HEK293T (cell line): ENCODE data around the gene SLC30A7.

Experiments
- CTCF ChIA-PET: fragments of 350-600 bp; formaldehyde crosslinking; extraction: SDS; loops from one replicate; lab custom pipeline; 2021; ENCODE audit warnings: antibody characterized with exemption, inconsistent platforms; lab: Yijun Ruan, JAX
- POLR2A ChIA-PET: fragments of 350-600 bp; formaldehyde crosslinking; extraction: SDS; loops from one replicate; lab custom pipeline; 2020; ENCODE audit warnings: antibody characterized with exemption, inconsistent platforms; lab: Yijun Ruan, JAX
- DNase-seq: peaks from one replicate; pipeline ENCODE4 v3.0.0; 2012; ENCODE audit warnings: mixed read lengths; ENCODE audit errors: extremely low spot score
- ARNT ChIP-seq: fragments of 450-650 bp; IDR thresholded peaks from 2 replicates; pipeline ENCODE4 v1.6.1; 2017; ENCODE audit warnings: mild to moderate bottlenecking
- BHLHE40 ChIP-seq: fragments of 450-650 bp; IDR thresholded peaks from 2 replicates; pipeline ENCODE4 v1.6.1; 2016; ENCODE audit warnings: mild to moderate bottlenecking, moderate library complexity, borderline replicate concordance
- CTBP1 ChIP-seq: fragments of 450-650 bp; IDR thresholded peaks from 2 replicates; pipeline ENCODE4 v1.6.1; 2016; ENCODE audit warnings: borderline replicate concordance
- ELF4 ChIP-seq: fragments of 450-650 bp; IDR thresholded peaks from 2 replicates; pipeline ENCODE4 v1.6.1; 2017; ENCODE audit warnings: antibody characterized with exemption
- FOXK2 ChIP-seq: fragments of 450-650 bp; IDR thresholded peaks from 2 replicates; pipeline ENCODE4 v1.6.1; 2016; ENCODE audit warnings: mild to moderate bottlenecking
- FOXM1 ChIP-seq: fragments of 450-650 bp; IDR thresholded peaks from 2 replicates; pipeline ENCODE4 v1.6.1; 2017; ENCODE audit warnings: mild to moderate bottlenecking, borderline replicate concordance
- L3MBTL2 ChIP-seq: fragments of 450-650 bp; conservative IDR thresholded peaks from 2 replicates; pipeline ENCODE4 v1.6.1; 2016; ENCODE audit warnings: mild to moderate bottlenecking
- NFRKB ChIP-seq: fragments of 450-650 bp; IDR thresholded peaks from 2 replicates; pipeline ENCODE4 v1.6.1; 2016; ENCODE audit warnings: mild to moderate bottlenecking, moderate library complexity
- PKNOX1 ChIP-seq: fragments of 450-650 bp; IDR thresholded peaks from 2 replicates; pipeline ENCODE4 v1.6.1; 2016
- SP1 ChIP-seq: fragments of 450-650 bp; IDR thresholded peaks from 2 replicates; pipeline ENCODE4 v1.6.1; 2017
- SUZ12 ChIP-seq: fragments of 450-650 bp; IDR thresholded peaks from 2 replicates; pipeline ENCODE4 v1.6.1; 2016; ENCODE audit warnings: mild to moderate bottlenecking
- TARDBP ChIP-seq: fragments of 450-650 bp; IDR thresholded peaks from 2 replicates; pipeline ENCODE4 v1.6.1; 2016
- ZNF384 ChIP-seq: fragments of 450-650 bp; IDR thresholded peaks from 2 replicates; pipeline ENCODE4 v1.6.1; 2016

Gene SLC30A7

DNA sequence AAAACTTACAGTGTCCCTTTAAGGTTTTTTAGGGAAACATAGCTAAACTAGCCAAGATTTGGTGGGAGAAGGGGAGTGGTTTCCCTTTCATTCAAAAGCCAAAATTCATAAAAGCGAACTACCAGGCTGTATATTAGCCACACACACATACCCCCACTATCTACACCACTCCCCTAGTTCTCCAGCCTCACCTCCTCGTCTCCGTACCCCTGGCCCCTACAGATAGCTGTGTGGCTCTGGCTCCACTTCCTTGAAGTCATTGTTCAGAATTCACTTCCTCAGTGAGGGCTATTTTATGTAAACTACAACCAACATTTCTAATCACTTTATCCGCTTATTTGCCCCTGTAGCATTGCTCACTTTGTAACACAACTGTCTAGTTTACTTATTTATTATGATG, 135.0 kb downstream of the SLC30A7 start:
- TF ChIP-seq ELF4 (no peak), SP1 (no peak), FOXK2 (no peak), L3MBTL2 (no peak), FOXM1 (no peak), CTBP1 (no peak), BHLHE40 (no peak), NFRKB (no peak), PKNOX1 (no peak), ARNT (no peak), SUZ12 (no peak), TARDBP (no peak), ZNF384 (no peak)
- CTCF ChIA-PET = no interaction called here
- POLR2A ChIA-PET = no interaction called here
- no peak for DNase-seq
